GM20431 (cell line): ENCODE measurements around the gene PALLD.

ENCODE experiments used
- in situ Hi-C: fragments of 300-500 bp; cut with MseI, MboI; formaldehyde crosslinking; loops from one replicate; pipeline ENCODE4 v1.15.0; 2020; ENCODE audit warnings: low sequenced_read_pairs; ENCODE audit not compliant: unreplicated experiment

PALLD gene

DNA sequence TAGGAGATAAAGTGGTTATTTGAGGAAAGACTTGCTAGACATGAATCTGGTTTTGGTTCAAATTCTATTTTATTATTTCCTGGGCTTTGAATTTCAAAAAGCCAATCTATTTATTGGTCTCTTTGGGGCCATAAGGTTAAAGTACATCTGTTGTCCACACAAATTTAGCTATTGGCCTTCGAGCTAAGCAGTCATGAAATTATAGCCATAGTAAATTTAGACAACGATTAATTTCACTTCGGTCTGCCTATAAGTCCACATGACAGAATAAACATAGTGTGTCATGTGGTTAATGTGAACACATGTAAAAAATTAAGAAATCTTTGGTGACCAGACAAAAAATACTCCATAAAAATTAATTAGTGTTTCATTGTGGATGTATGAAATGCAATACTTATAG, 161.9 kb downstream of the PALLD start:
- in situ Hi-C loops: no loop called here

- in situ Hi-C loops: no loop called here
Observed at GRCh38 chr4:168659741-168660465, 163.1 kb downstream of the PALLD start.

GRCh38 chr4:168662297-168662984, 165.6 kb downstream of the PALLD start:
- in situ Hi-C loops: no loop called here

DNA sequence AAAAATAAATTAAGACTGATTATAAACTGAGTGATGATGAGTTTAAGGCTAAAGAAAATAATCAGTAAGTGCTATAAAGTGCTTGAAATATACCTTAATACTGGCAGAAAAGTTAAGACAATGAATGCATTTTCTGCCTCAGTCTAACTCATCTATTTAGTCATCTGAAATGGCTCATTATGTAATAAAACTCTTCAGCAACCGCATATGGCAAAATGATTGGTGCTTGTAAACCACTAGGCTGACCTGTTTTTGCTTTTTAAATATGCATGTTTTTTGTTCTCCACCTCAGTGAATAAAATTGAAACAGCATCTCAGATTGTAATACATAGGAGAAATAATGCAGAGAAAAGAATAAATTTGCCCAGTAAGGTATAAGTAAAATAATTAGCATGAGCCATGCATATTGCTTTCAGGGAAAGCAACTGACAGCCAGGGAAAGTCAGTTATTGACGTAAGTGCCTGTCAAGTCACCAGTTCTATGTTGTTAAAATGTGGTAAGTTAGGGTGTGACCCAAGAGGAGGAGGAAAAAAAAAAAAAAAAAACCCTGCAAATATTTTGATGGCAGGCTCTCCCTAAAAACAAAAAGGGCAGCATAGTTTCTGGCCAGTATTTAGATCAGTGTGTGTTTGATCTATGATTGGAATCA, 167.5 kb downstream of the PALLD start:
- in situ Hi-C loops: no loop called here

DNA sequence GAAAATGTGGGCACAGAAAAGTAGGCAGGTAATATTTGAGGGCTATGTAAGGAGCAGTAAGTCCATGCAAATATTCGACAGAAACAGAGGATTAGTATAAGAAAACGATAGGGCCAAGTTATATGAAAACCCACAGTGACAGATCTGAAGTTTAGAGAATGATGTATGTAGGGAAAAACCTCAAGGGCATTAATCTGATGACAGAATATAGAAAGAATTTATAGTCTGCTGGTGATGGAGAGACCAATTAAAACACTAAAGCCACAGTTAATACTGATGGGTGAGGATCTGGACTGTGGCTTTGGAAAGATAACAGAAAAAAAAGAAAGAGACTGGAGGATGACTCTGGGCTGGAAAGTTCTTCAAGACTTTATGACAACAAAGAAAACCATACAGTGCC, 169.7 kb downstream of the PALLD start:
- in situ Hi-C loops: no loop called here

DNA sequence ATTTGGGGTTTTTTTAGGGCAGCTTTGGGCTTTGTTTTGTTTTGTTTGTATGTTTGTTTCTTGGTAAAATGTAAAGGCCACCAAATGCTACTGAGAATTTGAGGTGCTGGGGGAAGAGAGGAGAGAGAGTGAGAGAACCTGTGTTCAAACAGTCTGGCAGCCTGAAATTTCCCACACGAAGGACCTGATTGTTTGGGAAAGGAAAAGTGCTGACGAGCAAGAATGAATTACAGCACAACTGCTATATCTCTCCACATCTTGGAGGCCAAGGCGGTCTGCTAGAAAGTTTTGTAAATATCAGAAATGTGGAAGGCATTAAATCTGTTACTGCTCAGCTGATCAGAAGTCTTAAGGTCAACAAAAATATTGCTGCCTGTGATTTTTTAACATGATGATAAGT, 170.5 kb downstream of the PALLD start:
- in situ Hi-C loops: no loop called here

- in situ Hi-C loops: no loop called here
Observed at GRCh38 chr4:168667921-168668320, 171.1 kb downstream of the PALLD start.

- in situ Hi-C loops: no loop called here
Observed at GRCh38 chr4:168673476-168673875, 176.6 kb downstream of the PALLD start.

- in situ Hi-C loops: no loop called here
Observed at GRCh38 chr4:168674077-168674747, 177.4 kb downstream of the PALLD start.

DNA sequence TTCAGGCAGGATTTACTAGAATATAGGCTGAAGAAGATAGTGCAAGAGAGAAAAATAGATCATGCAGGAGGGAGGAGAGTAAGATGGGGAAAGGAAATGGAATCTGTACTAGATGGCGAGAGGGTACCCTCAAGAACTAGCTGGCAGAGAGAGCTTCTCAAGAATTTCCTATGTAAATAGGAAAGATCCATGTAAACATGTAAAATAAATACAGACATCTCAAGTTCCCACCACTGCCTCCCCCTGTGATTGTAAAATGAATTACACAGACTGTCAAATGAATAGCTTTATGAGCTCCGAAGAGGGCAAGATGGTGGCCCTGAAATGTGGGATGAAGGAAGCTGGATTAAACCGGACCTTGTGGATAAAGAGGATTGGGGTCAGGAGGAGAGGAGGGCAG, 178.0 kb downstream of the PALLD start:
- in situ Hi-C loops: no loop called here

DNA sequence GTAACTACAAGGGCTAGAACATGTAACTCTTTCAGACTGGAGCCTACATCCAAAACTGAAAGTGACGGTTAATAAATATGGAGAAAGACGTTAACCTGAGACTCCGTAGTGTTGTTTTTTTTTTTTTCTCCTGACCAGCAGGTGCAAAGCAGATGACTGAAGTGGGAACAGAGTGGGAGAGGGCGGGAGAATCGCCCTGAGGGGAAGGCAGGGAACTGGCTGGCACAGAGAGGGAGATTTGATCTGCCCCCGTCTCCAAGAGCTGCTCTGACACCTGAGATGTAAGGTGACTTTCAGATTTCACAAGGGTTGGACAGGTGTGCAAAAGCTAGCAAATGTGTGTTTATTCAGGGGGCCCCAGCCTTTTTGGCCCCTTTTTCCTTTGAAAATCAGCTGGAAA, 180.2 kb downstream of the PALLD start:
- in situ Hi-C loops: no loop called here

GRCh38 chr4:168677879-168678278, 181.0 kb downstream of the PALLD start:
- in situ Hi-C loops: no loop called here

- in situ Hi-C loops: no loop called here
Observed at GRCh38 chr4:168678751-168679366, 182.0 kb downstream of the PALLD start.

- in situ Hi-C loops: no loop called here
Observed at GRCh38 chr4:168679397-168679796, 182.5 kb downstream of the PALLD start.

GRCh38 chr4:168679819-168680218, 183.0 kb downstream of the PALLD start:
- in situ Hi-C loops: no loop called here

- in situ Hi-C loops: no loop called here
Observed at GRCh38 chr4:168682898-168683500, 186.1 kb downstream of the PALLD start.

DNA sequence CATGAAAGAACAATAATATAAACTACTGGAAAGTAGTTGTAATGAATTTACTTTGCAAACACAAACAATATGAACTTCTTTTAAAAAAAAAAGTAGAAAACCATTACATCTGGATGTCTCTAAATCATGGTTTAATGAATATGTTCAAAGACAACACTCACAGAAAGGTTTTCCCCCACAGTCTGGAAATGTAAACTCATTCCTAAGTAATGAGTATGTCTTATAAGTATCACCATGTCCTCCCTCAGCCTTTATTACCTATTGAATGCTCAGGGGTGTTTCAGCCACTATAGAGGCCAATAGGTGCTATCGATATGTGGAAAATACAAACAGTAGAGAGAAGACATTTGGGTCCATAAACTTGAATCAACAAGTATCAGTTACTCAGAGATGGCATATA, 186.7 kb downstream of the PALLD start:
- in situ Hi-C loops: no loop called here

DNA sequence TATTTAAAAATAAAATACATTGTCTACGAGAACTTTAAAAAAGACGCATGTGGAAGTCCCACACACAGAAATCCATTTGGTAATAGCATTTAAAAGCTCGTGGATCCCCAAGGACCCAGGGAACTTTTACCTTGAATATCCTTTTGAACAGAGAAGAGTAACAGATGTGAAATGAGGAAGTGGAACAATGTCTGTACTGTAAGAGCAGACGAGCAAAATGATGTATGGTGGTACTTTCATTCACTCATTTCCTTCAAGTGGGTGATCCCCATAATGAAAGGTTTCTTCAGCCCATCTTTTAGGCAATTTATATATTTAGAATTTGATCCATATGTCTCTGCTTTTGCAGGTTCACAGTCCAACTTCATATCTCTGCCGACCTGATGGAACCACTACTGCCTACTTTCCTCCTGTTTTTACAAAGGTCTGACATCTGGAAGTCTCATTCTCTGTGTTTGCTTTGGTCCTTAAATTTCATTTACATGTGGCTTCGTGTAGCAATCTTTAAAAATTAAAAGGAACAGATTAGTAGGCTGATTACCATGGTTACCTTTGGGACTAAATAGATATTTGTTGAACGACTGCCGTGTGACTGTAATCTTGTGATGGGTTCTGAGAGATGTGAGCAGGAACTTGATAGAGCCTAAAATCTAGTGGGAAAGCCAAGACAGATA, 188.4 kb downstream of the PALLD start:
- in situ Hi-C loops: no loop called here

DNA sequence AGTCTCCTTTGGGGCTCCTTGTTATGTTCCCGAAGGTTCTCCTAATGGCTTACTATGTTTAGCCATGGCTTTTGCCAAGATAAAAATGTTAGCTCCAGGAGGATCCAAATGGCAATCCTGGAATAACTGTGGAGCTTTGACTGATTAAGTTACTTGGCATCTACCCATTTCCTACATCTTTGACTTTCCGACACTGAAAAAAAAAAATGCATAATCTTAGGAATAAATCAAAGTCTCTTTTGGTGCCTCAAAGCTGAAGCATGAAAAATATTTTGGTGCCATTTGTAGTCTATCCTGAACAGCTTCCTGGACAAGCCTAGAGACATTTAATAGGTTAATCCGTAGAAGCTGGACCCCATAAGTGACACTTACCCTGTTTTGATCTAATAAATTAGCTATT, 191.7 kb downstream of the PALLD start:
- in situ Hi-C loops: no loop called here
